Neural cell (in vitro differentiated cells): ENCODE measurements around the gene USP20.

Source experiments
- CTCF ChIP-seq: fragments of 450-650 bp; IDR thresholded peaks from 2 replicates; pipeline ENCODE4 v1.5.1; 2014; ENCODE audit warnings: antibody characterized with exemption, mild to moderate bottlenecking, moderate library complexity; ENCODE audit not compliant: poor library complexity, severe bottlenecking
- POLR2AphosphoS5 ChIP-seq: IDR thresholded peaks from 2 replicates; pipeline ENCODE4 v1.6.1; 2012
- RAD21 ChIP-seq: fragments of 450-650 bp; conservative IDR thresholded peaks from 2 replicates; pipeline ENCODE4 v1.6.1; 2014; ENCODE audit warnings: antibody characterized with exemption, mild to moderate bottlenecking, moderate library complexity
- SMC3 ChIP-seq: fragments of 450-650 bp; conservative IDR thresholded peaks from 2 replicates; pipeline ENCODE4 v1.6.1; 2014; ENCODE audit warnings: antibody characterized with exemption, mild to moderate bottlenecking, moderate library complexity; ENCODE audit not compliant: poor library complexity

GRCh38 chr9:129866394-129867135 lies 31.3 kb downstream of the USP20 start:
- TF ChIP-seq CTCF (no peak), SMC3 (no peak), POLR2AphosphoS5 (no peak), RAD21 (no peak)
